AG04450 (cell line): Measurements from ENCODE around the gene NTM. TPM values are rescaled to one million over a fixed set of nuclear protein-coding genes. Genes with fewer than 3 reads are reported as not detected.

Experiments
- CTCF ChIA-PET: fragments of 300-600, 350-600 bp; formaldehyde crosslinking; extraction: SDS; loops from one replicate; lab custom pipeline; 2022; ENCODE audit warnings: antibody characterized with exemption, inconsistent platforms; lab: Charles Lee
- POLR2A ChIA-PET: fragments of 350-600 bp; formaldehyde crosslinking; extraction: SDS; loops from one replicate; lab custom pipeline; 2021; ENCODE audit warnings: antibody characterized with exemption, inconsistent platforms; lab: Yijun Ruan, JAX
- DNase-seq: peaks from one replicate; pipeline ENCODE4 v3.0.0-alpha.2; 2011; ENCODE audit warnings: low read depth, low spot score
- H3K27ac ChIP-seq: one replicate; pipeline ENCODE4 v1.5.1; 2012; ENCODE audit warnings: low read depth, low read length, control low read depth
- H3K27me3 ChIP-seq: one replicate; pipeline ENCODE4 v1.6.0; 2012; ENCODE audit warnings: low read length; ENCODE audit not compliant: control insufficient read depth, insufficient read depth
- H3K4me3 ChIP-seq: 2 replicates; pipeline ENCODE4 v1.5.1; 2011; ENCODE audit warnings: mild to moderate bottlenecking, low read depth, low read length, control low read depth
- H3K9me3 ChIP-seq: 2 replicates; pipeline ENCODE4 v1.5.1; 2012; ENCODE audit warnings: low read length; ENCODE audit not compliant: control insufficient read depth, insufficient read depth
- polyA plus RNA-seq: library from polyadenylated mRNA; depleted of rRNA; stranded (reverse); fragments of >200 nt; gene quantifications from 2 replicates; pipeline ENCODE4 v1.2.3, GENCODE V29; 2011
- TF ChIP-seq, protein P1 (sequence below): IDR thresholded peaks from 2 replicates; pipeline ENCODE4 v1.5.1; 2011; ENCODE audit warnings: low read depth, low read length, control low read depth, inconsistent platforms

The NTM gene
- polyA plus RNA-seq, 1 experiment = 26.9 TPM

- Histone ChIP-seq H3K27ac (no peak overlapping the region), H3K27me3 (peaks cover 5% of the 10 kb centered on the region), H3K9me3 (no peaks in the 10 kb centered on the region), H3K4me3 (no peak overlapping the region)
- ChIA-PET POLR2A (no interaction called here), CTCF (interaction anchor here (1.4 kb wide), 1 partner anchor 216 kb away, joined by 4 read pairs; no protein-coding TSS in a partner anchor)
- TF ChIP-seq, protein P1, sequence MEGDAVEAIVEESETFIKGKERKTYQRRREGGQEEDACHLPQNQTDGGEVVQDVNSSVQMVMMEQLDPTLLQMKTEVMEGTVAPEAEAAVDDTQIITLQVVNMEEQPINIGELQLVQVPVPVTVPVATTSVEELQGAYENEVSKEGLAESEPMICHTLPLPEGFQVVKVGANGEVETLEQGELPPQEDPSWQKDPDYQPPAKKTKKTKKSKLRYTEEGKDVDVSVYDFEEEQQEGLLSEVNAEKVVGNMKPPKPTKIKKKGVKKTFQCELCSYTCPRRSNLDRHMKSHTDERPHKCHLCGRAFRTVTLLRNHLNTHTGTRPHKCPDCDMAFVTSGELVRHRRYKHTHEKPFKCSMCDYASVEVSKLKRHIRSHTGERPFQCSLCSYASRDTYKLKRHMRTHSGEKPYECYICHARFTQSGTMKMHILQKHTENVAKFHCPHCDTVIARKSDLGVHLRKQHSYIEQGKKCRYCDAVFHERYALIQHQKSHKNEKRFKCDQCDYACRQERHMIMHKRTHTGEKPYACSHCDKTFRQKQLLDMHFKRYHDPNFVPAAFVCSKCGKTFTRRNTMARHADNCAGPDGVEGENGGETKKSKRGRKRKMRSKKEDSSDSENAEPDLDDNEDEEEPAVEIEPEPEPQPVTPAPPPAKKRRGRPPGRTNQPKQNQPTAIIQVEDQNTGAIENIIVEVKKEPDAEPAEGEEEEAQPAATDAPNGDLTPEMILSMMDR = no peak
- DNase-seq = no peak
Observed at GRCh38 chr11:132343445-132344175, 973.2 kb downstream of the NTM start.

DNA sequence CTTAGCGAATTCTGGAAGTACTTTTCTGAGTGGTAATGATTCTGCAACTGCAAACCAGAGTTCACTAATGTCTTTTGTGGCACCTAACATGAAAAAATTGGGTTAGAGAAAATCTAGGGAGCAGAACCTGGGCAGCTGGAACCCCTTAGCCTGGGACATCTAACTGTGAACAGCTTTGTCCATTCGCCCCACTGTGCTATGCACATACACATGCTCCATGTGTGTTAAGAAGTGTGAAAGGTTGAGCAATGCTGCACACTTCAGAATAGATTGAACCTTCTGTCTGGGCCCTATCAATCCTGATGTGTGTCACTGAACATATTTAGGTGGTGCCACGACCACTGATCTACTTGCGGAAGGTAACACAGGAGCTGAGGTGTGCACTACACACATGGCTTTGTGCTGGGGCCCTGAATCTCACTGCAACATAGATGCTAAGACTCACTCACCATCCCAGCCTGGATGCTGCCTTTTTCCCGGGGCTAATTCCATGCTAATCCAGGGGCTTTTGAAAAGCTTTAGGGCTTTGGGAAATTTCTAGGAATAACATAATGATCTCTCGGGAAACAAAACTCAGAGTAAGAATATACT is 976.2 kb downstream of the NTM start:
- H3K27ac ChIP-seq = no peak overlapping the region
- ChIA-PET CTCF (no interaction called here), POLR2A (interaction anchor here (0.7 kb wide), 1 partner anchor 436 kb away, joined by 6 read pairs; no protein-coding TSS in a partner anchor)

DNA sequence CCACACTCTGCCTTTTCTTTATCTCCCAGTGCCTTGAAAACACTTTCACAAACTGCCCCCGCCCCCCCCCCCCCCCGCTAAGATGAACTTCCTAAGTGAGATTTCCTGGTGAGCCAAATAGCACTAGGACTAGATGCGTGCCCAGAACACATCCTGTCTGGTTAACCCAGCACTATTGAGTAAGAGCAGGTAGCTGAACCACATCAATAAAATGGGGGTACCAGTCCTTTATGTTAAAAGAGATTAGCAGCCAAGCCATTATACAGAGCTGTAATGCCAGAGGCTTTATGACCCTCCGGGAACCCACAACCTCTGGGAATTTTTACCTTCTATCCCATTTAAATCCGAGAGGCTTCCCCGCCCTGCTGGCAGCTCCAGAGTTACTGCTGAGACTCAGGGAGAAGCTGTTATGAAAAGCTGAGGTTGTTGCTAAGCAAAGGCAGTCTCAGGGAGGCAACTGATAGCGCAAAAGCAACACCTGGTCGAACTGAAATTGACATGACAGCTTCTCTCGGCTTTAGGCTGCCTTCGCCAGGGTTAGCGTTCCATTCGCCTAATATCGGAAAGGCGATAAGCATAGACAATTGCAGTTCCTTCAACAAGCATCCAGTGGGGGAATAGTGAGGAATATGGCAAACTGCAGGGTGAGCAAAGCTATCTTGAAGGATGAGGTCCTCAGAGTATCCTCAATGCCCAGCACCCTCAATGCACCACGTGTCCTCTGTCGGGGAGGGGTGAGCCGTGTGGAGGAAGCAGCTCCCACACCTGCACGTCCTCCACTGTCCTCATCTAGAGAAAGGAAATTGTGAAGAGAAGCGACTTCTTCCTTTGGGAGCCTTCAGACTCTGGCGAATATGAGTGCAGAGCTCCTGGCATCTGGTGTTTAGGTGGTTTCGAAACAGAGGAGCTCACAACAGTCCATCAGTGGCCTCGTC is 977.0 kb downstream of the NTM start:
- ChIA-PET POLR2A (interaction anchor here (0.7 kb wide), 1 partner anchor 436 kb away, joined by 6 read pairs; no protein-coding TSS in a partner anchor), CTCF (no interaction called here)
- DNase-seq = no peak
- H3K9me3 ChIP-seq = no peaks in the 10 kb centered on the region
- H3K4me3 ChIP-seq = no peak overlapping the region
- TF ChIP-seq, protein P1 = no peak
- H3K27ac ChIP-seq = no peak overlapping the region
- H3K27me3 ChIP-seq = peaks cover 9% of the 10 kb centered on the region

More for the DNA sequence above, 976.2 kb downstream of the NTM start:
- H3K9me3 ChIP-seq = no peaks in the 10 kb centered on the region
- TF ChIP-seq, protein P1 = no peak
- H3K27me3 ChIP-seq = peaks cover 5% of the 10 kb centered on the region
- DNase-seq = no peak
- no peak overlapping the region for H3K4me3 ChIP-seq

GRCh38 chr11:132349811-132350733 is 979.7 kb downstream of the NTM start:
- peaks cover 12% of the 10 kb centered on the region for H3K27me3 ChIP-seq
- H3K9me3 ChIP-seq = no peaks in the 10 kb centered on the region
- POLR2A ChIA-PET = interaction anchor here (0.7 kb wide), 1 partner anchor 143 kb away, joined by 3 read pairs; no protein-coding TSS in a partner anchor
- TF ChIP-seq, protein P1 = no peak
- no peak overlapping the region for H3K4me3 ChIP-seq
- H3K27ac ChIP-seq = no peak overlapping the region
- CTCF ChIA-PET = no interaction called here
- no peak for DNase-seq
